Liver (tissue), 9 donors: ENCODE results near the gene MRPS23. TPM values are rescaled to one million over a fixed set of nuclear protein-coding genes. Genes with fewer than 3 reads are reported as not detected.

Experiments
- DNase-seq: peaks from one replicate; pipeline ENCODE4 v3.0.0-alpha.2; 2017; ENCODE audit warnings: low spot score
- H3K27ac ChIP-seq, 2 donors: one replicate each; pipeline ENCODE4 v1.7.0; 2013; ENCODE audit warnings: inconsistent platforms in 2 of 2, low read length in 2 of 2, control low read depth in 1 of 2, low read depth in 1 of 2, mild to moderate bottlenecking in 1 of 2
- H3K27me3 ChIP-seq, 4 donors: one replicate each; pipeline versions ENCODE4 v1.6.1 to v1.7.0; 2013; ENCODE audit warnings: low read length in 3 of 4, inconsistent platforms in 1 of 4, mild to moderate bottlenecking in 1 of 4, moderate library complexity in 1 of 4; ENCODE audit not compliant: control insufficient read depth in 4 of 4, insufficient read depth in 4 of 4
- H3K36me3 ChIP-seq, 4 donors: one replicate each; pipeline versions ENCODE4 v1.6.1 to v1.7.0; 2013; ENCODE audit warnings: low read length in 3 of 4, mild to moderate bottlenecking in 3 of 4, low read depth in 1 of 4, moderate library complexity in 1 of 4; ENCODE audit not compliant: control insufficient read depth in 4 of 4, insufficient read depth in 3 of 4
- H3K4me1 ChIP-seq, 4 donors: one replicate each; pipeline versions ENCODE4 v1.6.1 to v1.7.0; 2013; ENCODE audit warnings: low read length in 3 of 4, mild to moderate bottlenecking in 3 of 4, moderate library complexity in 1 of 4; ENCODE audit not compliant: control insufficient read depth in 4 of 4, insufficient read depth in 4 of 4
- H3K4me3 ChIP-seq, 3 donors: one replicate each; pipeline versions ENCODE4 v1.6.1 to v1.7.0; 2013; ENCODE audit warnings: low read length in 3 of 3, control low read depth in 1 of 3, low read depth in 1 of 3, mild to moderate bottlenecking in 1 of 3
- H3K9ac ChIP-seq, 2 donors: one replicate each; pipeline ENCODE4 v1.7.0; 2013; ENCODE audit warnings: low read length in 2 of 2, mild to moderate bottlenecking in 2 of 2, moderate library complexity in 2 of 2, control low read depth in 1 of 2, low read depth in 1 of 2
- H3K9me3 ChIP-seq, 4 donors: one replicate each; pipeline versions ENCODE4 v1.6.1 to v1.7.0; 2013; ENCODE audit warnings: low read length in 3 of 4; ENCODE audit not compliant: control insufficient read depth in 4 of 4
- ATF3 ChIP-seq: IDR thresholded peaks from 2 replicates; pipeline ENCODE4 v1.6.1; 2016; ENCODE audit warnings: antibody characterized with exemption
- EGR1 ChIP-seq, 2 donors: IDR thresholded peaks; 2 replicates each; pipeline ENCODE4 v1.6.1; 2016 to 2018; ENCODE audit warnings: antibody characterized with exemption in 2 of 2, low read depth in 2 of 2
- FOXA1 ChIP-seq: IDR thresholded peaks from 2 replicates; pipeline ENCODE4 v1.6.1; 2016; ENCODE audit warnings: antibody characterized with exemption
- FOXA2 ChIP-seq: IDR thresholded peaks from 2 replicates; pipeline ENCODE4 v1.6.1; 2016; ENCODE audit warnings: antibody characterized with exemption
- GABPA ChIP-seq, 2 donors: IDR thresholded peaks in 1 of 2; conservative IDR thresholded peaks in 1 of 2; 2 replicates each; pipeline ENCODE4 v1.6.1; 2016; ENCODE audit warnings: antibody characterized with exemption in 2 of 2, mild to moderate bottlenecking in 1 of 2, moderate library complexity in 1 of 2
- HNF4A ChIP-seq, 2 donors: conservative IDR thresholded peaks; 2 replicates each; pipeline ENCODE4 v1.6.1; 2016; ENCODE audit warnings: antibody characterized with exemption in 2 of 2, mild to moderate bottlenecking in 2 of 2
- HNF4G ChIP-seq: IDR thresholded peaks from 2 replicates; pipeline ENCODE4 v1.6.1; 2016; ENCODE audit warnings: antibody characterized with exemption
- JUND ChIP-seq, 2 donors: IDR thresholded peaks; 2 replicates each; pipeline ENCODE4 v1.6.1; 2016; ENCODE audit warnings: antibody characterized with exemption in 2 of 2
- MAX ChIP-seq: IDR thresholded peaks from 2 replicates; pipeline ENCODE4 v1.6.1; 2016; ENCODE audit warnings: antibody characterized with exemption
- NR2F2 ChIP-seq: IDR thresholded peaks from 2 replicates; pipeline ENCODE4 v1.6.1; 2016; ENCODE audit warnings: antibody characterized with exemption
- RAD21 ChIP-seq, 2 donors: IDR thresholded peaks; 2 replicates each; pipeline ENCODE4 v1.6.1; 2016; ENCODE audit warnings: antibody characterized with exemption in 2 of 2, mild to moderate bottlenecking in 2 of 2
- RXRA ChIP-seq, 2 donors: IDR thresholded peaks; 2 replicates each; pipeline ENCODE4 v1.6.1; 2017 to 2018; ENCODE audit warnings: antibody characterized with exemption in 2 of 2, mild to moderate bottlenecking in 1 of 2
- SP1 ChIP-seq: IDR thresholded peaks from 2 replicates; pipeline ENCODE4 v1.6.1; 2018; ENCODE audit warnings: antibody characterized with exemption, mild to moderate bottlenecking
- TAF1 ChIP-seq: conservative IDR thresholded peaks from 2 replicates; pipeline ENCODE4 v1.6.1; 2016; ENCODE audit warnings: antibody characterized with exemption, mild to moderate bottlenecking
- YY1 ChIP-seq: IDR thresholded peaks from 2 replicates; pipeline ENCODE4 v1.6.1; 2016; ENCODE audit warnings: antibody characterized with exemption, mild to moderate bottlenecking
- WGBS: extraction: QIAGEN DNeasy Blood & Tissue Kit; methylation state at CpG from one replicate; pipeline ENCODE4 v1.1.7; 2013; 5-methylcytosine and 5-hydroxymethylcytosine counted together
- polyA plus RNA-seq, 2 donors: library from polyadenylated mRNA; stranded (reverse) in 1 of 2; unstranded in 1 of 2; fragments of 200-250 nt in 1 of 2; fragments of >200 nt in 1 of 2; fragmentation: Nextera tagmentation in 1 of 2; extraction: Ambion mirVana in 1 of 2; gene quantifications; one replicate each; pipeline versions ENCODE4 v1.2.1 to v1.2.3, GENCODE V29; 2013 to 2015
- total RNA-seq, 2 donors: library from RNA; depleted of rRNA; stranded (reverse); fragments of >200 nt; gene quantifications; one replicate each; pipeline ENCODE4 v1.2.3, GENCODE V29; 2014
- TF ChIP-seq, protein P1 (sequence below): IDR thresholded peaks from 2 replicates; pipeline ENCODE4 v1.6.1; 2016; ENCODE audit warnings: antibody characterized with exemption
- TF ChIP-seq, protein P2 (sequence below): fragments of 150-350 bp; IDR thresholded peaks from 2 replicates; pipeline ENCODE4 v1.5.1; 2017; ENCODE audit warnings: improper control_type of control experiment, low read depth, low read length; ENCODE audit not compliant: missing input control
- TF ChIP-seq, protein P3 (sequence below): IDR thresholded peaks from 2 replicates; pipeline ENCODE4 v1.6.1; 2016; ENCODE audit warnings: antibody characterized with exemption, mild to moderate bottlenecking
- donor health status: healthy.
- donor health status: healthy.
- donor health status: healthy.
- donor health status: healthy.
- donor health status: healthy.

Gene MRPS23
- total and polyA plus RNA-seq, 4 donors, result 9.8 to 24.3 (median 16.9) TPM

DNA sequence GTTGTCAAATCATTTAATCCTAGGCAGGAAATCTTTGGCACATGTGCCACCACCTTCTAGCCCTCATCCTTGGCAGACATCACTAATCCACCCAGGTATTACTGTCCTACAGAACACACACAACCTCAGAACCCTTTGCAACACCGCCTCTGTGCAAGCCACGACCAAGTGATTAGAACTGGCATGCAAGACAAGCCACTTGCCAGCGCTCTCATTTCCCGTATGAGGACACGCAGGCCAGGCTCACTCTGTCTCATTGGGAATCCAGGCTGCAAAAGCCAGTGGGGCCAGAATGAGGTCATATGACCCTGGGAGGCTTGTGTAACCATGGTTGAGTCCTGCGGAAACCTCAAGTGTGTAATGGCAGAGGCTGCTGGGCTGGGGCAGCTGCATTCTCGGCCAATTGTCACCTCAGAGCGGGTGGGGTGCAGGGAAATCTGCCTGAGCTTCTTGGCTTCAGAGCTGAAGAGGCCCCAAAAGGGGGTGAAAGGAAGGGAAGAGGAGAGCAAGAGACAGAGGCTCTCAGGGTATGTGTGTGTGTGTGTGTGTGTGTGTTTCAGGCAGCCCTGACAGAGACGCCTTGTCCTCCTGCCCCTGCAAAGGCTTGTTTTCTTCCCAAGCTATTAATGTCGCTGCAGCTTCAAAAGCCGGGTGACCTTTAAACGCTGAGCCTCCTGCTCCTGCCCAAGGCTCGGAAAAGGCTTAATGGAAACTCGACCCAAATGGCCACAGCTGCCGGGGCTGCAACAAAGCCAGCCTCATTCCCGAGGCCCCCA lies 43.2 kb upstream of the MRPS23 start:
- H3K36me3 ChIP-seq, result no peaks in the 10 kb centered on the region
- 35% methylated on average over 16 of the region's 16 CpGs for WGBS
- H3K4me1 ChIP-seq, result peaks cover 2 to 14% (median 8%) of the 10 kb centered on the region in 4 donors
- no peaks in the 10 kb centered on the region for H3K27me3 ChIP-seq
- peak; percentile 55 for DNase-seq
- no peak overlapping the region for H3K9ac ChIP-seq
- TF ChIP-seq JUND (IDR thresholded peaks at IDR 0.05) (peak; percentile 85 to 89), RAD21 (IDR thresholded peaks at IDR 0.05) (peak in 1 of 2 donors; percentile 30), TAF1 (peak; percentile 46), FOXA2 (no peak), YY1 (peak; percentile 88), EGR1 (IDR thresholded peaks at IDR 0.05; ENCODE audit: low read depth in 2 of 2) (no peak), FOXA1 (no peak), NR2F2 (peak; percentile 91), RXRA (IDR thresholded peaks at IDR 0.05) (peak; percentile 70 to 71), ATF3 (peak; percentile 45), HNF4A (conservative IDR thresholded peaks at IDR 0.05) (peak in 1 of 2 donors; percentile 52), HNF4G (no peak), GABPA (IDR thresholded peaks at IDR 0.05 in 1 of 2, conservative IDR thresholded peaks at IDR 0.05 in 1 of 2) (peak in 1 of 2 donors; percentile 44), MAX (peak; percentile 66), SP1 (peak; percentile 81)
- TF ChIP-seq, protein P1, sequence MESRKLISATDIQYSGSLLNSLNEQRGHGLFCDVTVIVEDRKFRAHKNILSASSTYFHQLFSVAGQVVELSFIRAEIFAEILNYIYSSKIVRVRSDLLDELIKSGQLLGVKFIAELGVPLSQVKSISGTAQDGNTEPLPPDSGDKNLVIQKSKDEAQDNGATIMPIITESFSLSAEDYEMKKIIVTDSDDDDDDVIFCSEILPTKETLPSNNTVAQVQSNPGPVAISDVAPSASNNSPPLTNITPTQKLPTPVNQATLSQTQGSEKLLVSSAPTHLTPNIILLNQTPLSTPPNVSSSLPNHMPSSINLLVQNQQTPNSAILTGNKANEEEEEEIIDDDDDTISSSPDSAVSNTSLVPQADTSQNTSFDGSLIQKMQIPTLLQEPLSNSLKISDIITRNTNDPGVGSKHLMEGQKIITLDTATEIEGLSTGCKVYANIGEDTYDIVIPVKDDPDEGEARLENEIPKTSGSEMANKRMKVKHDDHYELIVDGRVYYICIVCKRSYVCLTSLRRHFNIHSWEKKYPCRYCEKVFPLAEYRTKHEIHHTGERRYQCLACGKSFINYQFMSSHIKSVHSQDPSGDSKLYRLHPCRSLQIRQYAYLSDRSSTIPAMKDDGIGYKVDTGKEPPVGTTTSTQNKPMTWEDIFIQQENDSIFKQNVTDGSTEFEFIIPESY, result no peak
- TF ChIP-seq, protein P2, sequence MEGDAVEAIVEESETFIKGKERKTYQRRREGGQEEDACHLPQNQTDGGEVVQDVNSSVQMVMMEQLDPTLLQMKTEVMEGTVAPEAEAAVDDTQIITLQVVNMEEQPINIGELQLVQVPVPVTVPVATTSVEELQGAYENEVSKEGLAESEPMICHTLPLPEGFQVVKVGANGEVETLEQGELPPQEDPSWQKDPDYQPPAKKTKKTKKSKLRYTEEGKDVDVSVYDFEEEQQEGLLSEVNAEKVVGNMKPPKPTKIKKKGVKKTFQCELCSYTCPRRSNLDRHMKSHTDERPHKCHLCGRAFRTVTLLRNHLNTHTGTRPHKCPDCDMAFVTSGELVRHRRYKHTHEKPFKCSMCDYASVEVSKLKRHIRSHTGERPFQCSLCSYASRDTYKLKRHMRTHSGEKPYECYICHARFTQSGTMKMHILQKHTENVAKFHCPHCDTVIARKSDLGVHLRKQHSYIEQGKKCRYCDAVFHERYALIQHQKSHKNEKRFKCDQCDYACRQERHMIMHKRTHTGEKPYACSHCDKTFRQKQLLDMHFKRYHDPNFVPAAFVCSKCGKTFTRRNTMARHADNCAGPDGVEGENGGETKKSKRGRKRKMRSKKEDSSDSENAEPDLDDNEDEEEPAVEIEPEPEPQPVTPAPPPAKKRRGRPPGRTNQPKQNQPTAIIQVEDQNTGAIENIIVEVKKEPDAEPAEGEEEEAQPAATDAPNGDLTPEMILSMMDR, result no peak
- TF ChIP-seq, protein P3, sequence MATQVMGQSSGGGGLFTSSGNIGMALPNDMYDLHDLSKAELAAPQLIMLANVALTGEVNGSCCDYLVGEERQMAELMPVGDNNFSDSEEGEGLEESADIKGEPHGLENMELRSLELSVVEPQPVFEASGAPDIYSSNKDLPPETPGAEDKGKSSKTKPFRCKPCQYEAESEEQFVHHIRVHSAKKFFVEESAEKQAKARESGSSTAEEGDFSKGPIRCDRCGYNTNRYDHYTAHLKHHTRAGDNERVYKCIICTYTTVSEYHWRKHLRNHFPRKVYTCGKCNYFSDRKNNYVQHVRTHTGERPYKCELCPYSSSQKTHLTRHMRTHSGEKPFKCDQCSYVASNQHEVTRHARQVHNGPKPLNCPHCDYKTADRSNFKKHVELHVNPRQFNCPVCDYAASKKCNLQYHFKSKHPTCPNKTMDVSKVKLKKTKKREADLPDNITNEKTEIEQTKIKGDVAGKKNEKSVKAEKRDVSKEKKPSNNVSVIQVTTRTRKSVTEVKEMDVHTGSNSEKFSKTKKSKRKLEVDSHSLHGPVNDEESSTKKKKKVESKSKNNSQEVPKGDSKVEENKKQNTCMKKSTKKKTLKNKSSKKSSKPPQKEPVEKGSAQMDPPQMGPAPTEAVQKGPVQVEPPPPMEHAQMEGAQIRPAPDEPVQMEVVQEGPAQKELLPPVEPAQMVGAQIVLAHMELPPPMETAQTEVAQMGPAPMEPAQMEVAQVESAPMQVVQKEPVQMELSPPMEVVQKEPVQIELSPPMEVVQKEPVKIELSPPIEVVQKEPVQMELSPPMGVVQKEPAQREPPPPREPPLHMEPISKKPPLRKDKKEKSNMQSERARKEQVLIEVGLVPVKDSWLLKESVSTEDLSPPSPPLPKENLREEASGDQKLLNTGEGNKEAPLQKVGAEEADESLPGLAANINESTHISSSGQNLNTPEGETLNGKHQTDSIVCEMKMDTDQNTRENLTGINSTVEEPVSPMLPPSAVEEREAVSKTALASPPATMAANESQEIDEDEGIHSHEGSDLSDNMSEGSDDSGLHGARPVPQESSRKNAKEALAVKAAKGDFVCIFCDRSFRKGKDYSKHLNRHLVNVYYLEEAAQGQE, result peak; percentile 51
- no peak overlapping the region for H3K4me3 ChIP-seq
- H3K27ac ChIP-seq, result peak overlapping the region; percentile 61 to 75
- no peaks in the 10 kb centered on the region for H3K9me3 ChIP-seq
